Metanephros (tissue), 2 donors: ENCODE measurements around the gene AMOTL2. TPM values are rescaled to one million over a fixed set of nuclear protein-coding genes. Genes with fewer than 3 reads are reported as not detected.

Source experiments
- small RNA-seq: library from RNA; depleted of rRNA; stranded (forward); fragments of <200 nt; gene quantifications from one replicate; pipeline ENCODE3, GENCODE V24; 2014; ENCODE audit warnings: low replicate concordance
- total RNA-seq: library from RNA; depleted of rRNA; stranded (reverse); fragments of >200 nt; gene quantifications from one replicate; pipeline ENCODE4 v1.2.3, GENCODE V29; 2014

AMOTL2 gene
- 149 TPM for total RNA-seq

GRCh38 chr3:134374105-134374790 lies at the start of gene AMOTL2:
Gene AMOTL2 (minus strand): TSS chr3:134374447. CDS start chr3:134371433, 3,014 bp downstream.

Small RNAs within 50 kb of the gene (small RNA-seq; reads per million reads assigned to genes)
- gene HMGN1P9 (not detected), gene MIR6827 (not detected)

Other genes starting within 250 kb of the AMOTL2 start
- gene RYK, start 123.6 kb downstream of the AMOTL2 start, total RNA-seq, result 95.3 TPM
- 39.6 TPM for gene ANAPC13, start 111.5 kb upstream of the AMOTL2 start, total RNA-seq
- 18.3 TPM for gene CEP63, start 111.6 kb upstream of the AMOTL2 start, total RNA-seq